ENCODE results near the gene GSTA4. TPM values are rescaled to one million over a fixed set of nuclear protein-coding genes. Genes with fewer than 3 reads are reported as not detected.
A peak's percentile ranks its signal among the peaks of the same experiment; 100 is the strongest.
"Not testable (repeated sequence)": the region's sequence is repeated elsewhere in the genome, so short reads cannot be mapped to it uniquely, and the experiment has no call there.

GSTA4 gene
- polyA plus RNA-seq, 1 donor = 93.6 TPM

- H3K9me3 ChIP-seq (ENCODE audit: control insufficient read depth, low read depth, low read length); H3K27ac ChIP-seq (ENCODE audit: low read length); H3K36me3 ChIP-seq (ENCODE audit: control insufficient read depth, insufficient read depth, low read length); DNase-seq; H3K4me3 ChIP-seq (ENCODE audit: low read length); H3K4me1 ChIP-seq (ENCODE audit: control insufficient read depth, insufficient read depth, low read length); H3K27me3 ChIP-seq (ENCODE audit: control insufficient read depth, insufficient read depth, low read length): not testable (repeated sequence)
- WGBS (ENCODE audit: insufficient coverage, low lambda C conversion rate) = no CpG with 5 or more reads among the region's 8 CpGs
Measured at GRCh38 chr6:52960211-52960610, 34.9 kb downstream of the GSTA4 start.

GRCh38 chr6:52958546-52959255 is 36.4 kb downstream of the GSTA4 start:
- H3K27me3 ChIP-seq (ENCODE audit: control insufficient read depth, insufficient read depth, low read length) = no peaks in the 10 kb centered on the region
- no peak overlapping the region for H3K27ac ChIP-seq (ENCODE audit: low read length)
- no peaks in the 10 kb centered on the region for H3K4me1 ChIP-seq (ENCODE audit: control insufficient read depth, insufficient read depth, low read length)
- WGBS (ENCODE audit: insufficient coverage, low lambda C conversion rate) = 80% methylated on average over 1 of the region's 8 CpGs
- no peak for DNase-seq
- no peak overlapping the region for H3K4me3 ChIP-seq (ENCODE audit: low read length)
- no peaks in the 10 kb centered on the region for H3K36me3 ChIP-seq (ENCODE audit: control insufficient read depth, insufficient read depth, low read length)
- H3K9me3 ChIP-seq (ENCODE audit: control insufficient read depth, low read depth, low read length) = peaks cover 6% of the 10 kb centered on the region

GRCh38 chr6:52955871-52956270 is 39.2 kb downstream of the GSTA4 start:
- DNase-seq = no peak
- no peaks in the 10 kb centered on the region for H3K27me3 ChIP-seq (ENCODE audit: control insufficient read depth, insufficient read depth, low read length)
- H3K27ac ChIP-seq (ENCODE audit: low read length) = no peak overlapping the region
- 100% methylated on average over 1 of the region's 7 CpGs for WGBS (ENCODE audit: insufficient coverage, low lambda C conversion rate)
- no peaks in the 10 kb centered on the region for H3K9me3 ChIP-seq (ENCODE audit: control insufficient read depth, low read depth, low read length)
- no peaks in the 10 kb centered on the region for H3K4me1 ChIP-seq (ENCODE audit: control insufficient read depth, insufficient read depth, low read length)
- H3K4me3 ChIP-seq (ENCODE audit: low read length) = no peak overlapping the region
- H3K36me3 ChIP-seq (ENCODE audit: control insufficient read depth, insufficient read depth, low read length) = no peaks in the 10 kb centered on the region

- Histone ChIP-seq H3K4me3 (ENCODE audit: low read length) (no peak overlapping the region), H3K9me3 (ENCODE audit: control insufficient read depth, low read depth, low read length) (no peaks in the 10 kb centered on the region), H3K27me3 (ENCODE audit: control insufficient read depth, insufficient read depth, low read length) (no peaks in the 10 kb centered on the region), H3K4me1 (ENCODE audit: control insufficient read depth, insufficient read depth, low read length) (no peaks in the 10 kb centered on the region), H3K27ac (ENCODE audit: low read length) (no peak overlapping the region), H3K36me3 (ENCODE audit: control insufficient read depth, insufficient read depth, low read length) (no peaks in the 10 kb centered on the region)
- WGBS (ENCODE audit: insufficient coverage, low lambda C conversion rate) = no CpG with 5 or more reads among the region's 6 CpGs
- no peak for DNase-seq
Measured at GRCh38 chr6:52953911-52954839, 40.9 kb downstream of the GSTA4 start.

- Histone ChIP-seq H3K4me1 (ENCODE audit: control insufficient read depth, insufficient read depth, low read length) (peaks cover 10% of the 10 kb centered on the region), H3K4me3 (ENCODE audit: low read length) (no peak overlapping the region), H3K36me3 (ENCODE audit: control insufficient read depth, insufficient read depth, low read length) (no peaks in the 10 kb centered on the region), H3K27me3 (ENCODE audit: control insufficient read depth, insufficient read depth, low read length) (no peaks in the 10 kb centered on the region), H3K27ac (ENCODE audit: low read length) (peak overlapping the region; percentile 42), H3K9me3 (ENCODE audit: control insufficient read depth, low read depth, low read length) (no peaks in the 10 kb centered on the region)
- WGBS (ENCODE audit: insufficient coverage, low lambda C conversion rate) = 0% methylated on average over 2 of the region's 5 CpGs
- DNase-seq = peak; percentile 73 to 78
Measured at GRCh38 chr6:52946306-52946705, 48.8 kb downstream of the GSTA4 start.

- H3K36me3 ChIP-seq (ENCODE audit: control insufficient read depth, insufficient read depth, low read length); DNase-seq: not testable (repeated sequence)
- WGBS (ENCODE audit: insufficient coverage, low lambda C conversion rate) = 100% methylated on average over 1 of the region's 10 CpGs
Measured at GRCh38 chr6:52942821-52943220, 52.3 kb downstream of the GSTA4 start.

GRCh38 chr6:52942221-52942620 is 52.9 kb downstream of the GSTA4 start:
- no peak overlapping the region for H3K27ac ChIP-seq (ENCODE audit: low read length)
- H3K4me1 ChIP-seq (ENCODE audit: control insufficient read depth, insufficient read depth, low read length) = peaks cover 10% of the 10 kb centered on the region
- H3K36me3 ChIP-seq (ENCODE audit: control insufficient read depth, insufficient read depth, low read length) = no peaks in the 10 kb centered on the region
- WGBS (ENCODE audit: insufficient coverage, low lambda C conversion rate) = 40% methylated on average over 1 of the region's 4 CpGs
- H3K9me3 ChIP-seq (ENCODE audit: control insufficient read depth, low read depth, low read length) = no peaks in the 10 kb centered on the region
- DNase-seq = no peak
- H3K27me3 ChIP-seq (ENCODE audit: control insufficient read depth, insufficient read depth, low read length) = no peaks in the 10 kb centered on the region
- H3K4me3 ChIP-seq (ENCODE audit: low read length) = no peak overlapping the region

More at GRCh38 chr6:52942821-52943220, 52.3 kb downstream of the GSTA4 start:
- H3K4me3 ChIP-seq (ENCODE audit: low read length); H3K9me3 ChIP-seq (ENCODE audit: control insufficient read depth, low read depth, low read length); H3K27ac ChIP-seq (ENCODE audit: low read length); H3K4me1 ChIP-seq (ENCODE audit: control insufficient read depth, insufficient read depth, low read length); H3K27me3 ChIP-seq (ENCODE audit: control insufficient read depth, insufficient read depth, low read length): not testable (repeated sequence)

- Histone ChIP-seq H3K27ac (ENCODE audit: low read length) (no peak overlapping the region), H3K4me1 (ENCODE audit: control insufficient read depth, insufficient read depth, low read length) (no peaks in the 10 kb centered on the region), H3K27me3 (ENCODE audit: control insufficient read depth, insufficient read depth, low read length) (no peaks in the 10 kb centered on the region), H3K9me3 (ENCODE audit: control insufficient read depth, low read depth, low read length) (no peaks in the 10 kb centered on the region), H3K36me3 (ENCODE audit: control insufficient read depth, insufficient read depth, low read length) (no peaks in the 10 kb centered on the region), H3K4me3 (ENCODE audit: low read length) (no peak overlapping the region)
- no CpG with 5 or more reads among the region's 2 CpGs for WGBS (ENCODE audit: insufficient coverage, low lambda C conversion rate)
- DNase-seq = no peak
Measured at GRCh38 chr6:52937908-52938307, 57.2 kb downstream of the GSTA4 start.

- Histone ChIP-seq H3K27me3 (ENCODE audit: control insufficient read depth, insufficient read depth, low read length) (no peaks in the 10 kb centered on the region), H3K4me3 (ENCODE audit: low read length) (no peak overlapping the region), H3K36me3 (ENCODE audit: control insufficient read depth, insufficient read depth, low read length) (no peaks in the 10 kb centered on the region), H3K9me3 (ENCODE audit: control insufficient read depth, low read depth, low read length) (no peaks in the 10 kb centered on the region), H3K27ac (ENCODE audit: low read length) (no peak overlapping the region), H3K4me1 (ENCODE audit: control insufficient read depth, insufficient read depth, low read length) (peaks cover 3% of the 10 kb centered on the region)
- DNase-seq = no peak
- no CpG with 5 or more reads among the region's 2 CpGs for WGBS (ENCODE audit: insufficient coverage, low lambda C conversion rate)
Measured at GRCh38 chr6:52933778-52934177, 61.3 kb downstream of the GSTA4 start.

GRCh38 chr6:52931351-52931750 is 63.7 kb downstream of the GSTA4 start:
- Histone ChIP-seq H3K27me3 (ENCODE audit: control insufficient read depth, insufficient read depth, low read length) (no peaks in the 10 kb centered on the region), H3K36me3 (ENCODE audit: control insufficient read depth, insufficient read depth, low read length) (no peaks in the 10 kb centered on the region), H3K9me3 (ENCODE audit: control insufficient read depth, low read depth, low read length) (no peaks in the 10 kb centered on the region), H3K4me3 (ENCODE audit: low read length) (no peak overlapping the region), H3K4me1 (ENCODE audit: control insufficient read depth, insufficient read depth, low read length) (peaks cover 3% of the 10 kb centered on the region), H3K27ac (ENCODE audit: low read length) (no peak overlapping the region)
- WGBS (ENCODE audit: insufficient coverage, low lambda C conversion rate) = no CpG with 5 or more reads among the region's 2 CpGs
- no peak for DNase-seq
